GM12872 (cell line): Measurements from ENCODE around the gene NCOA1.

Experiments used
- CTCF ChIP-seq: IDR thresholded peaks from 3 replicates; pipeline ENCODE4 v1.5.1; 2011; ENCODE audit warnings: low read depth, mild to moderate bottlenecking, low read length, moderate library complexity; ENCODE audit not compliant: insufficient read depth

Gene NCOA1

GRCh38 chr2:24565537-24565936 lies 74.5 kb downstream of the NCOA1 start:
- TF ChIP-seq CTCF: no peak

GRCh38 chr2:24566209-24566608 lies 75.2 kb downstream of the NCOA1 start:
- TF ChIP-seq CTCF: no peak

- TF ChIP-seq CTCF: no peak
Observed at GRCh38 chr2:24566630-24567029, 75.6 kb downstream of the NCOA1 start.

GRCh38 chr2:24568551-24568950 lies 77.5 kb downstream of the NCOA1 start:
- TF ChIP-seq CTCF: no peak

GRCh38 chr2:24570225-24570624 lies 79.2 kb downstream of the NCOA1 start:
- no peak for TF ChIP-seq CTCF

GRCh38 chr2:24571828-24572442 lies 80.9 kb downstream of the NCOA1 start:
- no peak for TF ChIP-seq CTCF

GRCh38 chr2:24576146-24576545 lies 85.1 kb downstream of the NCOA1 start:
- TF ChIP-seq CTCF: no peak

GRCh38 chr2:24576617-24577016 lies 85.6 kb downstream of the NCOA1 start:
- no peak for TF ChIP-seq CTCF
